H1 (cell line): ENCODE results near the gene ALPP. TPM values are rescaled to one million over a fixed set of nuclear protein-coding genes. Genes with fewer than 3 reads are reported as not detected.

ENCODE experiments used
- CTCF ChIA-PET: fragments of 300-600 bp; sonication (Branson Sonifier 250); formaldehyde crosslinking; loops from one replicate; lab custom pipeline; 2021; ENCODE audit not compliant: partially characterized antibody; lab: Charles Lee
- POLR2A ChIA-PET: fragments of 300-600 bp; sonication (Branson Sonifier 250); formaldehyde crosslinking; loops from one replicate; lab custom pipeline; 2021; ENCODE audit warnings: inconsistent platforms; ENCODE audit not compliant: partially characterized antibody; lab: Charles Lee
- DNase-seq, 2 experiments: peaks; one replicate each; pipeline versions ENCODE4 v3.0.0 to v3.0.0-alpha.2; 2010 to 2022; ENCODE audit warnings: low spot score in 2 of 2, low read depth in 1 of 2, mixed read lengths in 1 of 2
- FAIRE-seq: peaks from 2 replicates; lab custom pipeline; 2011; peaks lifted over from hg19 to GRCh38; lab: Jason Lieb, UNC
- H2AFZ ChIP-seq: 2 replicates; pipeline ENCODE4 v1.8.1; 2012; ENCODE audit warnings: low read length, inconsistent platforms
- H2AK5ac ChIP-seq: 2 replicates; pipeline ENCODE4 v1.6.1; 2013; ENCODE audit warnings: low read depth, low read length
- H2BK120ac ChIP-seq: replicated peaks from 2 replicates; pipeline ENCODE3; 2013; ENCODE audit warnings: low read depth, low read length, inconsistent platforms
- H2BK12ac ChIP-seq: 2 replicates; pipeline ENCODE4 v1.6.1; 2013; ENCODE audit warnings: low read depth, low read length
- H2BK15ac ChIP-seq: 2 replicates; pipeline ENCODE4 v1.6.1; 2013; ENCODE audit warnings: low read length
- H2BK20ac ChIP-seq: 2 replicates; pipeline ENCODE4 v1.6.1; 2013; ENCODE audit warnings: low read length
- H2BK5ac ChIP-seq: 2 replicates; pipeline ENCODE4 v1.6.1; 2013; ENCODE audit warnings: low read depth, low read length
- H3K14ac ChIP-seq: 2 replicates; pipeline ENCODE4 v1.6.1; 2013; ENCODE audit warnings: inconsistent platforms; ENCODE audit not compliant: insufficient read length
- H3K18ac ChIP-seq: 2 replicates; pipeline ENCODE4 v1.6.1; 2013; ENCODE audit warnings: low read length; ENCODE audit errors: extremely low read depth
- H3K23ac ChIP-seq: 2 replicates; pipeline ENCODE4 v1.6.1; 2013; ENCODE audit warnings: inconsistent platforms; ENCODE audit not compliant: insufficient read length
- H3K23me2 ChIP-seq: 2 replicates; pipeline ENCODE4 v1.6.1; 2013; ENCODE audit warnings: low read depth, low read length
- H3K27ac ChIP-seq: 2 replicates; pipeline ENCODE4 v1.6.1; 2011; ENCODE audit warnings: low read depth, low read length, inconsistent platforms
- H3K27me3 ChIP-seq, 4 experiments: replicated peaks in 1 of 4; 1 replicate in 1 of 4; 2 replicates in 3 of 4; pipeline versions ENCODE4 v1.6.1 to v1.8.1; 2011 to 2013; ENCODE audit warnings: low read length in 3 of 4, mild to moderate bottlenecking in 3 of 4, inconsistent platforms in 2 of 4, mixed read lengths in 2 of 4, moderate library complexity in 1 of 4; ENCODE audit not compliant: control insufficient read depth in 3 of 4, insufficient read depth in 3 of 4; ENCODE audit errors: extremely low read depth in 1 of 4
- H3K36me3 ChIP-seq, 4 experiments: 2 replicates each; pipeline versions ENCODE4 v1.6.1 to v1.8.1; 2011 to 2013; ENCODE audit warnings: mild to moderate bottlenecking in 4 of 4, low read length in 3 of 4, moderate library complexity in 2 of 4, control low read depth in 1 of 4, inconsistent platforms in 1 of 4; ENCODE audit not compliant: insufficient read depth in 4 of 4, control insufficient read depth in 2 of 4
- H3K4ac ChIP-seq: replicated peaks from 2 replicates; pipeline ENCODE3; 2013; ENCODE audit warnings: low read length, low read depth, mixed read lengths, inconsistent platforms; ENCODE audit not compliant: insufficient read length
- H3K4me1 ChIP-seq, 4 experiments: replicated peaks in 1 of 4; 1 replicate in 1 of 4; 2 replicates in 3 of 4; pipeline versions ENCODE4 v1.6.1 to v1.8.1; 2011 to 2013; ENCODE audit warnings: low read length in 3 of 4, inconsistent platforms in 2 of 4, mixed read lengths in 1 of 4; ENCODE audit not compliant: insufficient read depth in 4 of 4, control insufficient read depth in 3 of 4
- H3K4me2 ChIP-seq, 2 experiments: 2 replicates each; pipeline versions ENCODE4 v1.6.1 to v1.8.1; 2011 to 2013; ENCODE audit warnings: low read depth in 2 of 2, low read length in 2 of 2, control low read depth in 1 of 2, inconsistent platforms in 1 of 2, mild to moderate bottlenecking in 1 of 2; ENCODE audit not compliant: insufficient read depth in 1 of 2
- H3K4me3 ChIP-seq, 4 experiments: fragments of 200-600, 300-600 bp in 1 of 4; sonication (generic), shearing (Covaris generic), sonication (Bioruptor Twin) in 1 of 4; 2 replicates each; pipeline versions ENCODE4 v1.5.1 to v1.8.1; 2011 to 2016; ENCODE audit warnings: low read length in 4 of 4, low read depth in 3 of 4, control low read depth in 2 of 4, inconsistent platforms in 2 of 4, mild to moderate bottlenecking in 2 of 4, mixed read lengths in 1 of 4, moderate library complexity in 1 of 4; ENCODE audit not compliant: insufficient read depth in 2 of 4; ENCODE audit errors: extremely low read depth in 1 of 4
- H3K56ac ChIP-seq: replicated peaks from 2 replicates; pipeline ENCODE3; 2013; ENCODE audit warnings: low read depth, mild to moderate bottlenecking, mixed read lengths, low read length, inconsistent platforms; ENCODE audit not compliant: insufficient read length
- H3K79me1 ChIP-seq: 2 replicates; pipeline ENCODE4 v1.6.1; 2013; ENCODE audit warnings: low read depth, low read length, control low read depth
- H3K79me2 ChIP-seq, 2 experiments: 2 replicates each; pipeline versions ENCODE4 v1.6.1 to v1.8.1; 2012 to 2013; ENCODE audit warnings: low read length in 2 of 2, mild to moderate bottlenecking in 2 of 2, inconsistent platforms in 1 of 2; ENCODE audit not compliant: insufficient read depth in 2 of 2, control insufficient read depth in 1 of 2
- H3K9ac ChIP-seq, 4 experiments: replicated peaks in 1 of 4; 1 replicate in 1 of 4; 2 replicates in 3 of 4; pipeline versions ENCODE4 v1.6.1 to v1.8.1; 2011 to 2013; ENCODE audit warnings: low read depth in 3 of 4, low read length in 3 of 4, control low read depth in 2 of 4, mild to moderate bottlenecking in 2 of 4, moderate library complexity in 2 of 4, inconsistent platforms in 1 of 4; ENCODE audit errors: extremely low read depth in 1 of 4
- H3K9me3 ChIP-seq, 2 experiments: 2 replicates each; pipeline versions ENCODE4 v1.6.1 to v1.8.1; 2012 to 2013; ENCODE audit warnings: mild to moderate bottlenecking in 2 of 2, moderate library complexity in 2 of 2, control low read depth in 1 of 2, inconsistent platforms in 1 of 2, low read depth in 1 of 2, low read length in 1 of 2, mixed read lengths in 1 of 2; ENCODE audit not compliant: insufficient read depth in 2 of 2
- H4K20me1 ChIP-seq, 2 experiments: replicated peaks in 1 of 2; 2 replicates each; pipeline versions ENCODE3 to v1.8.1; 2011 to 2013; ENCODE audit warnings: inconsistent platforms in 2 of 2, low read length in 2 of 2, mild to moderate bottlenecking in 1 of 2; ENCODE audit not compliant: insufficient read depth in 2 of 2, control insufficient read depth in 1 of 2
- H4K5ac ChIP-seq: 2 replicates; pipeline ENCODE4 v1.6.1; 2013; ENCODE audit warnings: low read length, low read depth, mixed read lengths, inconsistent platforms; ENCODE audit not compliant: insufficient read length
- H4K8ac ChIP-seq: 2 replicates; pipeline ENCODE4 v1.8.0; 2013; ENCODE audit warnings: mild to moderate bottlenecking, moderate library complexity, low read length, inconsistent platforms; ENCODE audit not compliant: insufficient read depth; ENCODE audit errors: extremely low read depth
- H4K91ac ChIP-seq: replicated peaks from 2 replicates; pipeline ENCODE3; 2013; ENCODE audit warnings: low read length, mixed read lengths, inconsistent platforms; ENCODE audit not compliant: insufficient read length
- EGR1 ChIP-seq: IDR thresholded peaks from 2 replicates; pipeline ENCODE4 v1.6.1; 2011; ENCODE audit warnings: low read depth, low read length, borderline replicate concordance
- GABPA ChIP-seq: IDR thresholded peaks from 2 replicates; pipeline ENCODE4 v1.6.1; 2011; ENCODE audit warnings: mild to moderate bottlenecking, low read length, moderate library complexity, borderline replicate concordance; ENCODE audit not compliant: insufficient read depth
- MAFK ChIP-seq: IDR thresholded peaks from 2 replicates; pipeline ENCODE4 v1.6.1; 2012; ENCODE audit warnings: low read depth, mild to moderate bottlenecking, improper control_type of control experiment, low read length
- POU5F1 ChIP-seq: IDR thresholded peaks from 2 replicates; pipeline ENCODE4 v1.6.1; 2011; ENCODE audit warnings: low read depth, mild to moderate bottlenecking, low read length, moderate library complexity
- RAD21 ChIP-seq, 2 experiments: IDR thresholded peaks in 1 of 2; conservative IDR thresholded peaks in 1 of 2; 2 replicates each; pipeline ENCODE4 v1.6.1; 2011; ENCODE audit warnings: low read depth in 2 of 2, low read length in 2 of 2, improper control_type of control experiment in 1 of 2, inconsistent platforms in 1 of 2, mild to moderate bottlenecking in 1 of 2, moderate library complexity in 1 of 2
- WGBS, 2 experiments: shearing (Covaris generic) in 1 of 2; methylation state at CpG; one replicate each; pipeline versions ENCODE4 v1.1.6 to v1.1.7; 2013 to 2015; ENCODE audit warnings: low lambda C conversion rate in 2 of 2, mixed read lengths in 2 of 2, inconsistent platforms in 1 of 2, low coverage in 1 of 2, missing lambda C conversion rate in 1 of 2; ENCODE audit not compliant: insufficient replicate concordance in 2 of 2, insufficient coverage in 1 of 2, insufficient read length in 1 of 2; ENCODE audit errors: extremely low coverage in 1 of 2, missing lambda C conversion rate in 1 of 2; 5-methylcytosine and 5-hydroxymethylcytosine counted together
- polyA plus RNA-seq, 7 experiments: library from polyadenylated mRNA; depleted of rRNA in 3 of 7; stranded (reverse) in 5 of 7; unstranded in 2 of 7; fragments of >200 nt in 5 of 7; fragments of 200-250 nt in 2 of 7; gene quantifications; 1 replicate in 5 of 7; 2 replicates in 1 of 7; 4 replicates in 1 of 7; pipeline versions ENCODE4 v1.2.1 to v1.2.3, GENCODE V29; 2011 to 2013; ENCODE audit warnings: missing spikeins in 2 of 7, mixed read lengths in 2 of 7
- total RNA-seq: library from RNA; stranded (reverse); fragmentation: NEBNext Ultra II Directional; extraction: Animal tissue kit (Norgen Biotek cat#: 25700); gene quantifications from 2 replicates; pipeline ENCODE4 v1.2.1, GENCODE V29; 2021
- TF ChIP-seq, protein P1 (sequence below): IDR thresholded peaks from 2 replicates; pipeline ENCODE4 v1.6.1; 2012; ENCODE audit warnings: inconsistent platforms
- TF ChIP-seq, protein P2 (sequence below), 3 experiments: IDR thresholded peaks; 1 replicate in 2 of 3; 2 replicates in 1 of 3; pipeline versions ENCODE4 v1.5.1 to v1.6.1; 2011; ENCODE audit warnings: low read length in 3 of 3, mild to moderate bottlenecking in 3 of 3, inconsistent platforms in 2 of 3, low read depth in 1 of 3, moderate library complexity in 1 of 3; ENCODE audit not compliant: insufficient read depth in 1 of 3; ENCODE audit errors: control extremely low read depth in 1 of 3

Gene ALPP
- total and polyA plus RNA-seq, 2 of the 8 experiments (the other 6 are each of a cell fraction or from before 2014, with no cell fraction given) = 0.15 TPM

DNA sequence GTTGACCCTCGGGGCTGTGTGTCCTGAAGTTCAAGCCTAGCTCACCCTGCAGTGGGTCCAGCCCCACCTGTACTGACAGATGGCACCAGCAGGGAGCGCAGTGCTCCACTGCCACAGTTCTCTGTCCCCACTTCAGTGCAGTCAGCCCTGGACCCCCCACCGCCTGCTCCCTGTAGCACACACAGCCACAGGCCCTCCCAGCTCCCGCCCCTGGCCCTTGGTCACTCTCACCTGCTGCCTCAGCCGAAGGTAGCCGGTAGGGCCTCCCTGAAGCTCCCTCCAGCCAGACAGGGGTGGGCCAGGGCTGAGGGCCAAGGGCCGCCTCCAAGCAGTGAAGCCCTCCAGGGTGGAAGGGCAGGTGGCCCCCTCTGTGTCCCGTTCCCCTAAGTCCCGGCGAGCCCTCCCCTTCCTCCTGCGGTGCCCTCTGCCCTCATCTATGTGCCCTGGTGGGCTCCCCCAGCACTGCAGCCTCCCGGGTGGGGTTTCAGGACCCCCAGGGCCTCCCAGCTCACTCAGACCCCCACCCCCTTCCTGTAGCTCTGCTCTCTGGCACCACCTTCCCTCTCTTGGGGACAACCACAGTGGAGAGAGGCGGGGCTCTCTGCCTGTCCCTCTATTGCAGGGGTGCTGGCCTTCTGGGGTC, 10.8 kb upstream of the ALPP start:
- no peak overlapping the region for H2BK15ac ChIP-seq
- H3K79me2 ChIP-seq = no peaks in the 10 kb centered on the region
- no peak overlapping the region for H3K23ac ChIP-seq
- H4K8ac ChIP-seq = peak overlapping the region; percentile 0; the same call in 1 of the 2 replicates
- H3K14ac ChIP-seq = no peak overlapping the region
- no peak overlapping the region for H2BK20ac ChIP-seq
- H3K18ac ChIP-seq = peak overlapping the region; percentile 48
- DNase-seq (peak in 1 of 2 experiments; percentile 84), FAIRE-seq (no peak)
- no peak overlapping the region for H2BK5ac ChIP-seq
- POLR2A ChIA-PET = interaction anchor here (0.8 to 1.4 kb wide), 7 partner anchors 15 to 72 kb away, joined by 3 to 5 read pairs (median 3); no protein-coding TSS in a partner anchor
- no peak overlapping the region for H2BK120ac ChIP-seq
- no peak overlapping the region for H3K4ac ChIP-seq
- no peaks in the 10 kb centered on the region for H4K20me1 ChIP-seq
- no peaks in the 10 kb centered on the region for H3K27me3 ChIP-seq
- CTCF ChIA-PET = interaction anchor here (0.6 to 9.5 kb wide), 51 partner anchors 9 to 470 kb away, joined by 3 to 100 read pairs (median 5); partner anchors contain the start of genes ALPG and ALPP
- H3K9me3 ChIP-seq = no peaks in the 10 kb centered on the region
- TF ChIP-seq MAFK = no peak
- peak; percentile 66 to 76 for TF ChIP-seq RAD21 (IDR thresholded peaks at IDR 0.05 in 1 of 2, conservative IDR thresholded peaks at IDR 0.05 in 1 of 2; ENCODE audit: low read depth in 2 of 2, low read length in 2 of 2)
- peak; percentile 64; the same call in 1 of the 2 replicates for TF ChIP-seq GABPA
- no peak for TF ChIP-seq EGR1
- TF ChIP-seq, protein P1, sequence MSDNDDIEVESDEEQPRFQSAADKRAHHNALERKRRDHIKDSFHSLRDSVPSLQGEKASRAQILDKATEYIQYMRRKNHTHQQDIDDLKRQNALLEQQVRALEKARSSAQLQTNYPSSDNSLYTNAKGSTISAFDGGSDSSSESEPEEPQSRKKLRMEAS = 0 out of 2 replicates have a peak, but pooled peaks have one; percentile 17
- TF ChIP-seq, protein P2, sequence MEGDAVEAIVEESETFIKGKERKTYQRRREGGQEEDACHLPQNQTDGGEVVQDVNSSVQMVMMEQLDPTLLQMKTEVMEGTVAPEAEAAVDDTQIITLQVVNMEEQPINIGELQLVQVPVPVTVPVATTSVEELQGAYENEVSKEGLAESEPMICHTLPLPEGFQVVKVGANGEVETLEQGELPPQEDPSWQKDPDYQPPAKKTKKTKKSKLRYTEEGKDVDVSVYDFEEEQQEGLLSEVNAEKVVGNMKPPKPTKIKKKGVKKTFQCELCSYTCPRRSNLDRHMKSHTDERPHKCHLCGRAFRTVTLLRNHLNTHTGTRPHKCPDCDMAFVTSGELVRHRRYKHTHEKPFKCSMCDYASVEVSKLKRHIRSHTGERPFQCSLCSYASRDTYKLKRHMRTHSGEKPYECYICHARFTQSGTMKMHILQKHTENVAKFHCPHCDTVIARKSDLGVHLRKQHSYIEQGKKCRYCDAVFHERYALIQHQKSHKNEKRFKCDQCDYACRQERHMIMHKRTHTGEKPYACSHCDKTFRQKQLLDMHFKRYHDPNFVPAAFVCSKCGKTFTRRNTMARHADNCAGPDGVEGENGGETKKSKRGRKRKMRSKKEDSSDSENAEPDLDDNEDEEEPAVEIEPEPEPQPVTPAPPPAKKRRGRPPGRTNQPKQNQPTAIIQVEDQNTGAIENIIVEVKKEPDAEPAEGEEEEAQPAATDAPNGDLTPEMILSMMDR (IDR thresholded peaks at IDR 0.05; ENCODE audit: control extremely low read depth in 1 of 3, insufficient read depth in 1 of 3, low read depth in 1 of 3, low read length in 3 of 3) = peak; percentile 71 to 86 (median 85)
- TF ChIP-seq POU5F1 = no peak
- H3K4me3 ChIP-seq = no peak overlapping the region
- no peak overlapping the region for H3K56ac ChIP-seq
- H3K4me2 ChIP-seq = no peak overlapping the region
- H2AK5ac ChIP-seq = no peak overlapping the region; the same call in 1 of the 2 replicates
- no peaks in the 10 kb centered on the region for H3K79me1 ChIP-seq
- no peak overlapping the region for H2AFZ ChIP-seq
- H3K27ac ChIP-seq = no peak overlapping the region
- WGBS, 2 experiments = 69% methylated on average over 7 of the region's 13 CpGs; no CpG with 5 or more reads in 1 of the 2 experiments
- no peak overlapping the region for H4K5ac ChIP-seq
- H3K23me2 ChIP-seq = no peaks in the 10 kb centered on the region
- H3K4me1 ChIP-seq = peaks cover 0 to 21% (median 6%) of the 10 kb centered on the region in 4 experiments; a peak in 6 of 7 replicates
- H3K9ac ChIP-seq = no peak overlapping the region
- no peaks in the 10 kb centered on the region for H3K36me3 ChIP-seq
- H2BK12ac ChIP-seq = peak overlapping the region; percentile 68; the same call in 1 of the 2 replicates
- no peak overlapping the region for H4K91ac ChIP-seq
